Activated T-cell treated with anti-CD3 and anti-CD28 coated beads for 48 hours (primary cell): ENCODE data around the gene NAT9.

ENCODE experiments used
- DNase-seq: peaks from one replicate; pipeline ENCODE4 v3.0.0-alpha.2; 2020; ENCODE audit warnings: low read depth

Gene NAT9

DNA sequence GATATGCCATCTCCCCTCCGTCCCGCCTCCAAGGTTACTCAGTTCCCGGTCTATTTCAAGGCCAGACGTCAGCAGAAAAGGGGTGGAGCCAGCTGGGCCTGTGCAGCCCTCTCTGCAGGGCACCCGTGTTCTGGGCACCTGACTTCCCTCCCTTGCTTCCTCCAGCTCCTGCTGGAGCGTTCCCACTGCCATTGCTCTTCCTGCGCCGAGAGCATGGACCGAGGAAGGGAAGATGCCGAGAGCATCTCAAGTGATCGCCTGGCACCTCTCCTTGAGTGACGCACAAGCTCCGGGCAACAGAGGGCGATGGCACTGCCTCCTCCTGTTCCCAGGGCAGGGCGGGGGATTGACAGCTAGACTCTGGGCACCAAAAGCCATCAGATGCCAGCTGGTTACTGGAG is 29.4 kb upstream of the NAT9 start:
- DNase-seq = no peak

DNA sequence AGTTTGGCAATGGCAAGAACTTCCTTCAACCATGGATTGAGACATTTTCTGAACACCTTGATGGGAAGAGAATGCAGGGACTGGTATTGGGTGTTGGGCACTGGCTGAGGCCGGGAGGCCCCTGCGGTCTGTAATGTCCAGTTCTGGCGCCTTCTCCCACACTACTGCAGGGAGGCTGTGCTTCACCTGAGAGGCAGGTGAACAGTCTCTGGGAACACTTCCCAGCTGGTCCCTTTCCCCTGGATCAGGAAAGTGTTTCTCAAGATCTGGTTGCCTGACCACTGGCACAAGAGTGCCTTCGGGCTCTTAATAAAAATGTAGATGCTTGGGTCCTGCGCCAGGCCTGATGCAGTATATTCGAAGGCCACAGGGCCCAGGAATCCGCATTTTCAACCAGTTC is 28.5 kb upstream of the NAT9 start:
- DNase-seq = no peak

DNA sequence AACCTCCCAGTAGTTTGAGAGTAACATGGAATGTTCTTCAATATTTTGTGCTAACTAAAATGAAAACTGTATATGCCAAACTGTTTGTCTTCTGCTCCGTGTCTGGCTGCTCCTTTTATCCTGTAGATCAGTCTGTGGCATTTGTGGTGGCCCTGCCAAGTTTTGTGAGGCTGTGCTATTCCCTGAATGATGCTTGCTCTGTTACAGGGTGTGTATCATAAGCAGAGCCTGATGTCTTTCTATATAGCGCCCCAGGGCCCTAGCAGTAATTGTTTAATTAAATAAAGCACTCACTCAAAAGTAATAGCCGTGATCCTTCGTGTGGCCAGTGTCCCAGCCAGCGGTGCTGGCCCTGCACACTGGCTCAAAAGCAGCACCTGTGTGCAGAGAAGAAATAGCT is 27.8 kb upstream of the NAT9 start:
- no peak for DNase-seq

DNA sequence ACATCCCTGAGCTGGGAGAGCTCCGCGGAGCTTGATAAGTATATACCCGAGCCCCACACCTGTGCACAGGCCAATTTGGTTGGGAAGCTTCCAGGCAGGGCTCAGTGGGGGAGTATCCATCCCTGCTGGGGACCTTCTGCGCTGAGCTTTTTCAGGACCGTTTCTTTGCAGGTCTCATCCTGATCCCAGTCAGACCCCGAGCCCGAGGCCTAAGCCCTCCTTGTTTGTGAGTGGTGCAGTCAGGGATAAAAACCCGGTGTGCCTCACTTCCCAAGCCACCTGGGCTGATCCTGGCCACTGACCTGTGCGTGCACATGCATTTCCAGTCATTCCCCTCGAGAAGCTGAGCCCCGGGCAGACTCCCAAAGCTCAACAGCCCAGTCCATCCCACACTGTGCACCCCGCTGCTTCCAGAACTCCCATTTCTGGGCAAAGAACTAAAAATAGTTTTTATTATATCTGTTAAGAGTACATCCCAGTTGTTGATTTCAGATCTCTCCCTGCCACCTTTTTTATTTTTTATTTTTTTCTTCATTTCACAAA is 27.3 kb upstream of the NAT9 start:
- DNase-seq = no peak

DNA sequence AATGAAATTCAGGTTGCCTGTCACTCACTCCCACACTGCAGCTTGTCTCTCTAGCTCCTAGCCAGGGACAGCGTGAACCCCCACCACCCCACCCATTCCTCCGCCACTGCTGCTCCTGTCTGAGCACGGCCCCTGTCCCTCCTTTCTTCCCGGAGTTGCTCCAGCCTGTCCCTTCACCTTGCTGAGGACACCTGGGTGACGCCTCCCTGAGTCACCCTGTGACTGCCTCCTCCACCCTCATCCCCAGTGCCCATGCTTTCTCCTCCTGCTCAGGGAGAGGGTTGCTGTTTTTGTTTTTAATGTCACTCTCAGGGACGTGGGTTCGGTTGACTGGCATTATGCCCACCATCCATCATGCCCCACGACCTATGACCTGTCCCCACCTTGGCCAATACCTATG is 25.8 kb upstream of the NAT9 start:
- DNase-seq = no peak

DNA sequence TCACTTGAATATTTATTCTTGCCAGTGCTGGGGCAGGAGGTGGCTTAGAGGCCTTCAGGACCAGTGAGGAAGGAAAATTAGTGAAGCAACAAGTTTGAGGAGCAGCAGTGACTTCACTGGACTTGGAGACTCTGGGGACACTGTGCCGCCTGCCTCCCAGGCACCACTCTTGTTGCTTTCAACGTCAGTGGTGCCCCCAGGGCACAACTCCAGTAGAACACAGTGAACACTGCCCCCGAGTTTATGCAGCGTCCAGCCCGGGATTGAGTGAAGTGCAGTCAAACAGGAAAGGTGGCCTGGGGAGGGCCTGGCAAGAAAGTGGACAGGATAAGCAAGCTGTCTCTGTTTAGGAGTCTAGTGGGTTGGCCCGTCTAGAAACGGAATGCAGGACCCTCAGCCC is 24.4 kb upstream of the NAT9 start:
- no peak for DNase-seq

DNA sequence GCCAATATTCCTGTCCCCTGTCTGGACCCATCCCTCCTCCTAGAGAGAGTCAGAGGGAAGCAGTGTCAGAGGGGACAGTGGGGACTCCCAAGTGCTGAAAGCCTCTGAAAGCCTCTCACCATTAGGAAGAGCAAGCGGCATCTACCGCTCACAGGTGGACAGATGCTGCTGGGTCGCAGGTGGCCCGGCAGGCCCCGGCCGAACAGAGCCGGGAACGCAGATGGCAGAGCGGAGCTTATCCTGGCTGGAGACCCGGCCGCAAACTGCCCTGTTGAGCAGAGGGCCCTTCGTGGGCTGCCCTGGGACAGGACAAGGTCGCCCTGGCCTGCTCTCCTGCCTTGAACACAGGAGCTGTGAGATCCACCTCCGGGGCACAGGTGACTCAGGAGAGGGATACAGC is 23.0 kb upstream of the NAT9 start:
- no peak for DNase-seq

DNA sequence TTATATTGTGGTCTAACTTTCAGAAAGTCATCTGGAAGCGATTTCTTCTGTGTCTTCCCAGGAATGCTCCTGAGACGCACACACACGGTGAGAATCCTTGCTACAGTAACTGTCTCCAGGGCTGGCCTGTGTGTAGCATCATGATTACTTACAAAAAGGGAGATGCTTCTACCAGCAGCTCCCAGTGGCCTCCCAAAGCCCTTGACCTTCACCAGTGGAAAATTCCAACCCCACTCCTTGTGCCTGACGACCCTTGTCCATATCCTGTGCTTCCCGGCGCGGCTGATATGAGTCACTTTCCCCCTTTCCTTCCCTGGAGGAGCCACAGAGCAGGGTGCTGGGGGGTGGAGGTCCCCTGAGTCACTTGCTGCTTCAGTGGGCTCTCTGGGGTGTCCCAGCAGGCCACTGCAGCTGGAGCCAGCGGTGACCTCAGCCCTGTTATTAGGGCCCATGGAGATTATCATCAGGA is 22.1 kb upstream of the NAT9 start:
- no peak for DNase-seq

DNA sequence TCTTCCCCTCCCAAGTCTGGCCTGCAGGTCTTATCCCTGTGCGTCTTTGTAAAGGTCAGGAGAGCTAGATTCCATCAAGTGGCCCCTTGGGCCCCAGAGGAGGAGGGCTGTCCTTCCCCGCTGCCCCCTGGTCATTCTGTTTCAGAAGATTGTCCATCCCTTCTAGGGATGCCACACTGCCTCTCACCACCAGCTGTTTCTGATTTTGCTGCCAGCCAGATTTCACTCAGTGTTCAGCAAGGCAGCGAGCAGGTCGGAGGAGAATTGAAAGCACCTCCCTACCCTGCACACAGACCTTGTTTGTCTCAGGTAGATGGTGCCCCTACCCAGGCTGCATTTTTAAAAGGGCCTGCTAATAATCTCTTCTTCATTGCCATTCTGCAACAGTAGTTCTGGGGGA is 21.7 kb upstream of the NAT9 start:
- no peak for DNase-seq

DNA sequence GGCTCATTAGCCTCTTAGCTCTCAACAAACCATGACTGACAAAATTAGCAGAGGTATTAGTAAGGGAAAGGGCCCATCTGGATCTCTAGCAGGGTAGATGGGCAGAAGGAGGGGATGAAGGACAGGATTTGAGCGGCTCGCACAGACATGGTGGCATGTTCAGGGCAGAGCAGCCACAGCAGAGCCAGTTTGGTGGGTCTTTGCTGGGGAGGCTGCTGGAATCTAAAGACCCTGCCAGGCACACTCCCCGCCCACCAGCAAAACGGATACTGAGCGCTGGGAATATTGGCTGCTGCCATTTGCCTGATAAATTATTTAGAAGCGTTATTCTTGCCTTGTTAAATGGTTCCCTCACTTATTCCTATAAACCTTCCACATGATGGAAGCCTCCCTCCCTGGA is 20.7 kb upstream of the NAT9 start:
- no peak for DNase-seq

DNA sequence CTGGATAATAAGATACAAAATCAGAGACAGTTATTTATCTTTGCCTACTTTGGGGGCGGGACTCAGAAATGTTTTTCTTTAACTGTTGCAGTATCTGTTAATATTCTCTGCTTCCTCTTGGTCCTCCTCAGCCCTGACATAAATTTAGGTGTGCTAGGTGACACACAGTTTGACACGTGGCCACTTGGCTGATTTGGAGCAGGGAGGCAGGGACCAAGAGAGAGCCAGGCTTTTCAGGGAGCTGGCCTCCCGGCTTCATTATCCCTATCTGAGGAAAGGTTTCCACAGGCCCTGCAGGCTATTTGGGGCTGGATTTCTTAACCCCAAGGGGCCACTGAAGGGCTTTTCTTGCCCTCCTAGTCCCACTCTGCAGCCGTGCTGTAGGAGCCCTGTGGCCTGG is 20.1 kb upstream of the NAT9 start:
- no peak for DNase-seq

DNA sequence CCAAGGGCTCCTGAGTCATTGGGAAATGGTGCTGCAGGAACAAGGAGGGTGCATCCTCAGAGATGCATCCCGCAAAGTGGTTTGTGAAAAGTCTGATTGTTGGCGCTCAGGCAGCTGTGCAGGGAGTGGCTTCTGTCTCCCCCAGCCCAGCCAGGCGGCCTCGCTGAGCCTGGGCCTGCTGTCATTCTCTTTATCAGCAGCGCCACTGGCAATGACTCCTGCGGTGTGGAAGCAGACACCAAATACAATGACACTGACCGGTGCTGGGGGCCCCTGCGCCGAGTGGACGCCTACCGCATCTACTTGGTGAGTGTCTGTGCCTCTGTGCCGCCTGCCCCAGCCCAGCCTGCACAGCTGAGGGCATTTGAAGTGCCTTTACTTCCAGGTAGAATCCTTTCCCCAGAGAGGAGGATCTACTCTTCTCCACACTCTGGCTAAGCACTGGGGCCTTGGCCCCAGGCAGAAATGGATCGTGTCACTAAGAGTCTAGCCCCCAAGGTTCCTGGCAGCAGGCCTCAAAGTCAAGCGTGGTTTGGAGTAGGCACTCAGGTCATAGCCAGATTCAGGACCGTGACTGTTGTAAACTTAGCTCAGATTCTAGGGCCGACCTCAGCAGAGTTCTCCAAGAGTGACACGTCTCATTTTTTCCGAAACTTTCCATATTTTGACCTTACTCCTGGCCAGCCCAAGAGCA is 19.3 kb upstream of the NAT9 start:
- no peak for DNase-seq

DNA sequence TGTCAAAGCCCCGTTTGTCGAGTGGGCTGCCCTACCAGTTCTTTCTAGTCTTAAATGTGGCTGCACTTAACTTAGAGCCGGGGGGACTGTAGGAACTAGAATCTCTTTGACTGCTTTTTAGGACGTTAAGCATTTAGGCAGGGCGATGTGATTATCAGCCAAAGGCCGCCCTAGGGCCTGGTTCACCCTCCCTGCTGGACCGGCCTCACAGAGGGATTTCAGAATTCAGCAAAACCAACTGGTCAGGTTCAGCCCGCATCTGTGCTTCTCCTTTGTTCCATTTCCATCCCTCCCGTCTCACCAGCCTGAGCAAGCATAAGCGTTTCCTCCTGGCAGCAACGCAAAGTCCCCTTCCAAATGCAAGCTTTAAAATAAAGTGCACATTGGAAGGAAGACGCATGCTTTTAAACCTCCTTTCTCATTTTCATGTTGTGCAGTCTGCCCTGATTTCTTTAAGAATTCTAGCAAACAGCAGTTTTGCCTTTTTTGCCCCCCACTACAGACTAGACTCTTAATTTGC is 16.5 kb upstream of the NAT9 start:
- no peak for DNase-seq

DNA sequence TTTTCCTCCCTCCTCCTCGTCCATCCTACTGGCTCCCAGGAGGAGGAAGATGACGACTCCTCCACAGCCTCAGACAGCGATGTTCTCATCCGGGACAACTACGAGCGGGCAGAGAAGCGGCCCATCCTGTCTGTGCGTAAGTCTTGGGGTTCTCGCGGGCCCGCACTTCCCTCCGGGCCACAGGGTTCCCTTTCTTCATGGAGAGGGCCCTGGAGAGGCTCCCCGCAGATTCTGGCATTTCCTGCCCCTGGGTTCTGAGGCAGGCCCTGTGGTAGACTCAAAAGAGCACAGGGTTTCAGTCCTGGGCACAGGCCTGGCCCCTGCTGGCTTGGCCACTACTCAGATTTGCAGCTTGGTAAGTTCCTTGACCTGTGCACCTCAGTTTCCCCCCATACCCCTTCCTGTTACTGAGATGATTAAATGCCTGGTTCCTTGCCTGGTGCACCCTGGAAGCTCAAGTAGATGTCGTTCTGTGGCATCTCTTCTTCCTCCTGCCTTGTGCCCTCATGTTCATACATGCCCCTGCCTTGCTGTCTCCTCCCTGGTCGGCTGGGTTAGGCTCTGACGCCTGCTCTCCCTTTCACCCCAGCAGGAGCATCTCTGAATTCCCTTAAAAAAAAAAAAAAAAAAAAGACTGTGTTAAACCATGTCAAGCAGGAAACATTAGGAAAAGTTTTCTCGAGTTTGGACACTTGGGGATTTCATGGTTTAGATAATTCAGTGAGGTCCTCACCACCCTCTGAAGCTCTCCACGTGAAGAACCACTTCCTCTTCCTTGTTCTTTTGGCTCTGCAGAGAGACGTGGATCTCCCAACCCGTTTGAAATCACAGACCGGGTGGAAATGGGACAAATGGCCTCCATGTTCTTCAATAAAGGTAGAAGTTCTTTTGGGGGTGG is 14.3 kb upstream of the NAT9 start:
- no peak for DNase-seq

DNA sequence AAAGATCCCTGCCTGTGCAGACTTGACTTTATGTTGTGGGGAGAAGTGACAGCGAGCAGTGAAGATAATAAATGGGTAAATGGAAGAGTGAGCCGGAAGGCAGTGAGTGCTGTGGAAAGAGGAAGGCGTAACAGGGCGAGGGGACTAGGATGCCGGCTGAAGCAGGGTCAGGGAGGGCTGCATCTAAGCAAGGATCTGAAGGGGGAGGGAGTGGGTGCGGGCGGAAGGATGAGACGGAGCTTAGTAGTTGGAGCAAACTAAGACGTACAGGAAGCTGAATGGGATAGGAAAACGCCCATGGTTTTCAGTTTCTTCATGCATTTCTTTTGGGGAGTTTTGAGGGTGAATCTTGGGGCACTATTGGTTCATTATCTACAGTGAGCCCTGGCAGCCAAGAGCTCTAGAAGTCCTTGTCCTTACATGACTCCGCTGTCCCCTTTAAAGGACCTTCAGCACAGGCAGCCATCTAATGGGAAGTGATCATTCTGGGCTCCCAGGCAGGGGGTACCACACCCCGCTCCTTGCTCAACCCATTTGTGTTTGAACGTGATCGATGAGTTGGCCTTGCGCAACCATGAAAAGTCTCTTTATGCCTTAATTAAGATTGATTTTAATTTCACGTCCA is 10.4 kb upstream of the NAT9 start:
- DNase-seq = no peak

DNA sequence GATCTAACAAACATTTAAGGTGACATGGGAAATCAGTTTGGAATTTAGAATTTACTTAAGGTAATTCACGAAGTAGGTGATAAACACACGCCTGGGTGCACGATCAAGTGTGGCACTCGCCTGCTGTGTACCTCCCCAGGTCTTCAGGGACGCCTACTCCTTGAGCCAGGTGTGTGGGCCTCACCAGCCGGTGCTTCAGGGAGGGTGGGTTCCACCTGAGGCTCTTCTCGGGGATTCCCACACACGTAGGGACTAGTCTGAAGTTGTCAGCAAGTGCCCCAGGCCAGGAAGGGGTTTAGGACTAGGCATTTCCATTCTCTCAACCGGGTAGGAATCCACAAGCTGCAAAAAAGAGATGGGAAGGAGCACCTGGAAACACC is 9.8 kb upstream of the NAT9 start:
- DNase-seq = no peak

DNA sequence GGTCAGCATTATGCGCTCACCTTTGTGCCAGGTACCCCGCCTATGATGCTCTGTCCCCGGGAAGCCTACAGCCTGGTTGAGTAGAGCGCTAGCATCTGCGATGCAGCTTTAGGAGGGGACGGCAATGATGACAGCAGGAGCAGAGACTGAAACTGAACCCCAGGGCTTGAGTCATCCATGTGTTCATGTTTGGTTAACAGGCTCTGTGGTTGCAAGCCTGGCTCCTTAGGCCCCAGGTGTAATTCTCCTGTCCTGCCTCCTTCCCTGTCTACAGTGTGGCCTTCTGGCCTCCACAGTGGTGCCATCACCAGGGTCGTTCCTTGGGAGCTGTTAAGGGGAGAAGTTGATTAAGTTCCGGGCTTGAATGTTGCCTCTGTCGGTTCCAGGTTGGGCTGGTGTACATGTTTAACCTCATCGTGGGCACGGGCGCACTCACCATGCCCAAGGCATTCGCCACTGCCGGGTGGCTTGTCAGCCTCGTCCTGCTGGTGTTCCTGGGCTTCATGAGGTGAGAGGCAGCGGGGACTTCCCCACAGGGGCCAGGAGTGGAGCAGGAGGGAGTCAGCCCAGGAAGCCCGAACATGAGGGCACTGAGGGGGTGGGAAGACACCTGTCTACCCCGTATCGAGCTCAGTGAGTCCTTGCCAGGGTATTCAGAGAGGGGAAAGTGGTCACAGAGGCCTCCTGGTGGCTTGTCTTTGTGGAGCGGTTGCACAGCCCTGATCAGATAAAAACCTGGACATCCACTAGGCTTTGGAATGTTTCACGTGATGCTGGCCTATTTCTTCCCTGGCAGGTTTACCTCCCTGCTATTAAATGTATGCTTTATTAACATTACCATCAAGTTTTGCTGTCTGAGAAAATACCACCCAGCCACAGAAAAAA is 9.2 kb upstream of the NAT9 start:
- DNase-seq = peak; percentile 33

DNA sequence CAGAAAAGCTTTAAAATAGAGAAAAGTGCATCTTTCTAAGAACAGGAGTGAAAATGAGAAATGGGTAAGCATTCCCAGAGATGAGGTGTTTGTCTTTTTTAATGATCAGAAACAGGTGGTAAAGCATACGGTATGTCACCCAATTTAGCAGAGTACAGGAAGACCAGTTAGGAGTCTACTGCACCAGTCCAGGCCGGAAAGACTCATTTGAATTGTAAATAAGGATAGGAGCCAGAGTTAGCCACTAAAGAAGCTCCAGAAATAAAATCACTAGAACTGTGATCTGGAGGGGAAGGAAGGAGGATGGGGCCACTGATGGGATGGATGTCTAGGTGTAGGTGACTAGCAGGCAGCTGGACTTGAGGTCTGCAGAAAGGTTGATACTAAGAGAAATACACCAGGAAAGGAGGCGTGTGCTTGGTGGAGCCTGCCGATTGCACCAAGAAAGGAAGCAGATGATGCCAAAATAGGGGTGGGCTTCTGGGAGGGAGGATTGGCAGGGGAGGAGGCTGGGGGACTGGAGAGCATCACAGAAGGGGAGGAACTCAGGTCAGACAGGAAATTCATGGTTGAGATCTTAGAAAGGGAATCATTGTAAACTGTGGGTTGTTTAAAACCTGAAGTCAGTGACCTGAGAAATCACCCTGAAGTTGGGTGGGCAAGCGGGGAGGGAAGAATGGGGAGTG is 8.1 kb upstream of the NAT9 start:
- no peak for DNase-seq

DNA sequence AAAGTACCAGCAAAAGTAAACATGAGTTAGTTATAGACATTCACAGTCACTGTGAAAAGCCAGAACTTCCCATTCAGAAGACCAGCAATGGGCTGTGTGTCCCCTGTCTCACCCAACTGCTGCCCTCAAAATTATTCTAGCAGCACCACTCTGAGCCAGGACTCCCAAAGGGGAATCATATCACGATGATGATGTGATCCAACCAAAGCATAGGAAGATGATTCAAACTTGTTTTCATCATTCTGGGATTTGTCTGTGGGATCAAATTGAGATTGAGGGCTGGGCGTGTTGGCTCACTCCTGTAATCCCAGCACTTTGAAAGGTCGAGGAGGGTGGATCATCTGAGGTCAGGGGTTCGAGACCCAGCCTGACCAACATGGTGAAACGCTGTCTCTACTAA is 6.4 kb upstream of the NAT9 start:
- DNase-seq = no peak

DNA sequence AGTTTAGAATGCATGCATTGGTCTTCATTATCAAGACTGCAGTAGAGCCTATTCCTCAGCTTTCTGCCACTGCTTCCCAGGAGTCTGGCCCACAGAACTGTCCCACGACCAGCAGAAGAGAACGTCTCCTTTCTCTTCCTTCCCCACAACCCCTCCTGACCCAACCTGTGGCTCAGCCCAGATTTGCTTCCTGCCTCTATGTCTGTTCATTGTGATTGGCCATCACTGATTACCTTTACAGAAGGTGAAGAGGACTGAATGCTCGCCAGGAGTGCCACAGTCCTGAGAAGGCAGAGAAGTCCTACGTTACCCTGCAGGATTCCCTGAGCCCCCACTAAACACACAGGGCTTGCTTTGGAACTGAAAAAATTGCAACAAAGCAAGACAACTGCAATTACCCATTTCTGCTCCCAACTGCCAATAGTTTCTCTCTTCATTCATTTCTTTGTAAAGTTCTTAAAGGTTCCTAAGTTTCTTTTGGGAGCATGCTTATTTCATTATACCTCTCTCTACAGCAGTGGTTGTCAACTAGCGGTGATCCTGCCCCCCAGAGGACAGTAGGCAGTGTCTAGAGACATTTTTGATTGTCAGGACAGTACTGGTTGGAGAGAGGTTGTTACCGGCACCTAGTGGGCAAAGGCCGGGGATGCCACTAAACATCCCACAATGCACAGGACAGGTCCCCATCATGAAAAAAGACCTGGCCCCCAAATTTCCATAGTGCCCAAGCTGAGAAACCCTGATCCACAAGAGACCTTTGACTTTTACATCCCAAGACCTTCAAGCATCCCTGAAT is 4.5 kb upstream of the NAT9 start:
- DNase-seq = no peak
